CD4-positive, CD25-positive, alpha-beta regulatory T cell (primary cell): ENCODE results near the gene SLC2A9. TPM values are rescaled to one million over a fixed set of nuclear protein-coding genes. Genes with fewer than 3 reads are reported as not detected.

Experiments
- ATAC-seq, 2 donors: fragments of 150-1000 bp; cut with Tn5 transposase; one replicate each; pipeline ENCODE4 v1.10.0; 2021; ENCODE audit warnings: low read depth in 2 of 2, moderate number of reproducible peaks in 2 of 2, moderate library complexity in 1 of 2
- DNase-seq, 3 donors: peaks; one replicate each; pipeline versions ENCODE4 v3.0.0 to v3.0.0-alpha.2; 2012 to 2022; ENCODE audit warnings: mixed read lengths in 1 of 3
- H3K27ac ChIP-seq: one replicate; pipeline ENCODE4 v1.7.0; 2013; ENCODE audit warnings: mild to moderate bottlenecking, low read length; ENCODE audit not compliant: insufficient read depth, poor library complexity, severe bottlenecking
- H3K27me3 ChIP-seq: one replicate; pipeline ENCODE4 v1.7.0; 2013; ENCODE audit warnings: low read length; ENCODE audit not compliant: control insufficient read depth, insufficient read depth
- H3K36me3 ChIP-seq: one replicate; pipeline ENCODE4 v1.7.0; 2013; ENCODE audit warnings: mild to moderate bottlenecking, low read length, moderate library complexity; ENCODE audit not compliant: control insufficient read depth, insufficient read depth
- H3K4me1 ChIP-seq: 2 replicates; pipeline ENCODE4 v1.7.0; 2013; ENCODE audit warnings: mild to moderate bottlenecking, low read length; ENCODE audit not compliant: insufficient read depth, control insufficient read depth, poor library complexity, severe bottlenecking
- H3K4me3 ChIP-seq: one replicate; pipeline ENCODE4 v1.7.0; 2013; ENCODE audit warnings: low read depth, mild to moderate bottlenecking, low read length, moderate library complexity
- H3K9me3 ChIP-seq, 2 experiments: 1 replicate in 1 of 2; 2 replicates in 1 of 2; pipeline ENCODE4 v1.7.0; 2013; ENCODE audit warnings: low read length in 2 of 2, mild to moderate bottlenecking in 1 of 2, moderate library complexity in 1 of 2; ENCODE audit not compliant: control insufficient read depth in 2 of 2
- H3K27ac Mint-ChIP-seq, 3 donors: one replicate each; pipeline ENCODE4 v1.8.0; 2020 to 2022; ENCODE audit warnings: mild to moderate bottlenecking in 3 of 3, mixed read lengths in 3 of 3, moderate library complexity in 2 of 3
- H3K27me3 Mint-ChIP-seq: one replicate; pipeline ENCODE4 v1.8.0; 2022; ENCODE audit warnings: mild to moderate bottlenecking, mixed read lengths
- H3K36me3 Mint-ChIP-seq: one replicate; pipeline ENCODE4 v1.8.0; 2020; ENCODE audit warnings: mixed read lengths
- H3K4me1 Mint-ChIP-seq, 4 donors: one replicate each; pipeline ENCODE4 v1.8.0; 2020 to 2022; ENCODE audit warnings: mixed read lengths in 4 of 4, mild to moderate bottlenecking in 1 of 4
- H3K4me3 Mint-ChIP-seq, 4 donors: one replicate each; pipeline ENCODE4 v1.8.0; 2020 to 2022; ENCODE audit warnings: mild to moderate bottlenecking in 4 of 4, mixed read lengths in 4 of 4, moderate library complexity in 3 of 4
- H3K9me3 Mint-ChIP-seq, 7 donors: one replicate each; pipeline ENCODE4 v1.8.0; 2020 to 2022; ENCODE audit warnings: mixed read lengths in 7 of 7, mild to moderate bottlenecking in 3 of 7, moderate library complexity in 2 of 7
- polyA plus RNA-seq, 4 donors: library from polyadenylated mRNA; unstranded; fragments of 300-500 nt; fragmentation: Illumina TruSeq; gene quantifications; one replicate each; pipeline ENCODE4 v1.2.3, GENCODE V29; 2021
- total RNA-seq: library from RNA; stranded (reverse); gene quantifications from one replicate; pipeline ENCODE4 v1.2.3, GENCODE V29; 2022

SLC2A9 gene
- total and polyA plus RNA-seq, 5 donors from 2014 or later, result 0.41 to 5.7 (median 0.81) TPM

- no peak for DNase-seq
- H3K27me3 Mint-ChIP-seq, result no peaks in the 10 kb centered on the region
Measured at GRCh38 chr4:10001757-10002156, 19.5 kb downstream of the SLC2A9 start.

DNA sequence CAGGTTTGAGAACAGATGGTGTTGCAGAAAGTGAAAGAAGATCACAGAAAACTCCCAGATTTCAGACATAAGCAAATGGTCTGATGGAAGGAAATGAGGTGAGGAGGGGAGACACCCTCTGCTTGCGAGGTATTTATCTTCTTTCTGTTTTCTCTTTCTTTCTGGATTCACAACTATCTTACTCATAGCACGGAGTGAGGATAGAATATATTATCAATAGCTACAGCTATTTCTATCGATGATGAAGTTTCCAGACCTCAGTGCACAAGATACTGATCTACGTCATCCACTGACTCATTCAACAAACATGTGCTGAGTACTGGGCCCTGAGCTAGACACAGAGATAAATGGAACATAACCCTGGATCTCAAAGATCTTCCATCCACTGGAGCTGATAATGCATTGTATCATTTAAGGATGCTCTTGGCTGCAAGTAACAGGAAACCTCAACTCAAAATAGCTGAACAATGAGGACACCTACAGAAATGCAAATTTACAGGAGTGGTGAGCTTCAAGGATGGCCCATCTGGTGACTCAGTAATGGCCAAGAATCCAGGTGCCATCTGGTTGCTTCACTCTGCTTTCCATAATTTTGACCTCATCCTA is 21.2 kb downstream of the SLC2A9 start:
- Histone ChIP-seq H3K4me1 (no peaks in the 10 kb centered on the region), H3K4me3 (no peak overlapping the region), H3K27ac (no peak overlapping the region), H3K36me3 (no peaks in the 10 kb centered on the region), H3K27me3 (no peaks in the 10 kb centered on the region), H3K9me3 (no peaks in the 10 kb centered on the region)
- Mint-ChIP-seq H3K27ac (no peak overlapping the region), H3K27me3 (no peaks in the 10 kb centered on the region), H3K36me3 (peaks cover 6% of the 10 kb centered on the region), H3K4me1 (no peaks in the 10 kb centered on the region), H3K4me3 (no peak overlapping the region), H3K9me3 (peaks cover 0 to 2% (median 0%) of the 10 kb centered on the region in 7 donors)
- DNase-seq (no peak), ATAC-seq (no peak)

More at GRCh38 chr4:10001757-10002156, 19.5 kb downstream of the SLC2A9 start:
- H3K4me3 ChIP-seq, result no peak overlapping the region
- no peak for ATAC-seq
- peaks cover 3% of the 10 kb centered on the region for H3K36me3 Mint-ChIP-seq
- peaks cover 0 to 2% (median 0%) of the 10 kb centered on the region in 7 donors for H3K9me3 Mint-ChIP-seq
- no peak overlapping the region for H3K27ac Mint-ChIP-seq
- H3K4me1 Mint-ChIP-seq, result no peaks in the 10 kb centered on the region
- H3K4me1 ChIP-seq, result no peaks in the 10 kb centered on the region
- H3K27ac ChIP-seq, result no peak overlapping the region
- no peaks in the 10 kb centered on the region for H3K36me3 ChIP-seq
- no peak overlapping the region for H3K4me3 Mint-ChIP-seq
- no peaks in the 10 kb centered on the region for H3K27me3 ChIP-seq
- H3K9me3 ChIP-seq, result no peaks in the 10 kb centered on the region

DNA sequence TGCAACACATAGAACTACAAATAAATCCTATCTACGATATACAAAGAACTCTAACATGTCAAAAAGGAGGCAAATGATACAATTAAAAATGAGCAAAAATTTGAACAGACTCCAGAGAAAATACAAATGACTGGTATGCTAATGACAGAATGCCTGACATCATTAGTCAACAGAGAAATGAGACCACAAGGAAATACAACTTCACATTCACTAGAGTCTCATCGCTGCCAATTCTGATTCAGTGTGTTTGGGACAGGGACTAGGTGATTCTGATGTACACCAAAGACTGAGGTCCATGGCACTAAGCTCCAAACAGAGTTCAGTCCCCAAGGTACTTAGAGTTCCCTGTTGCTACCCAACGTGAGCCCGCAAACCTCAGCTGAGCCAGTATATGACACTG is 23.4 kb downstream of the SLC2A9 start:
- ATAC-seq, result no peak
- no peaks in the 10 kb centered on the region for H3K27me3 ChIP-seq
- Mint-ChIP-seq H3K4me3 (no peak overlapping the region), H3K36me3 (peaks cover 6% of the 10 kb centered on the region), H3K4me1 (peaks cover 0 to 4% (median 2%) of the 10 kb centered on the region in 4 donors), H3K27me3 (no peaks in the 10 kb centered on the region), H3K27ac (no peak overlapping the region), H3K9me3 (peaks cover 0 to 2% (median 0%) of the 10 kb centered on the region in 7 donors)
- no peak overlapping the region for H3K27ac ChIP-seq
- H3K4me3 ChIP-seq, result no peak overlapping the region
- DNase-seq, result no peak
- no peaks in the 10 kb centered on the region for H3K4me1 ChIP-seq
- H3K9me3 ChIP-seq, result no peaks in the 10 kb centered on the region
- H3K36me3 ChIP-seq, result no peaks in the 10 kb centered on the region

DNA sequence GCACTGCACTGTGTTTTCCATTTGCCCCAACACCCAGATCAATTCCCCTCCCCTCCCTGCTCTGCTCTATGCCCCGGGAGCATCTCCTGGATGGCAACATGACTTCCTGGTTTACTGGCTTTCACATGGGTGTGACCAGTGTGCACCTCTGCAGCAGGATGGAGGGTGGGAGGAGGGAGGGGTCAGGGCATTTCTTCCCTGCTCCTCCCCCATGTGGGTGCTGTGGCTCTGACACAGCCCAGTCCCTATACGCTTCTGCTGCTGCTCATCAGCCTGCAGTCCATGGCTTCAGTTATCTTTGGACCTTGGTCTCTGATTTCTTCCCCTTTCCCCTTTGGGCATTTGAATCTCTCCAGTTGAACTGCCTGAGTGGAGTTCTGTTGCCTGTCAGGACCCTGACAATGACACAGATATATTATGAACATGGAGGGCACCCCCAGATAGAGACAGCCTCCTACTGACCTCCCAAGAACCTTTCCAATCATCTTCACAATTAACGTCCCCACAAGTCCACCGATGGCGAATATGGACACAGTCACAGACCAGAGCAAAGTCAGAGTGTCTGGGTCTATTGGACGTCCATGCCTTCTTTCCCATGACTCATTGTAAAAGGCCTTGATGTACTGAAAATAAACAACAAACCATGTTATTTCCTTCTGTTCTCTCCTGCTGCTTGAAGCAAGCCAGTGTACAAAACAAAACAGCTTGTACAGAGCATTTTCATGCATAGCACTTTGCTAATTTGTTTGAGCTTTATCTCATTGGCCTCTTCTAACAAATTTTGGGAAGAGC is 24.8 kb downstream of the SLC2A9 start:
- peaks cover 0 to 2% (median 0%) of the 10 kb centered on the region in 7 donors for H3K9me3 Mint-ChIP-seq
- DNase-seq (no peak), ATAC-seq (no peak)
- no peak overlapping the region for H3K4me3 Mint-ChIP-seq
- peaks cover 6% of the 10 kb centered on the region for H3K36me3 Mint-ChIP-seq
- no peak overlapping the region for H3K4me3 ChIP-seq
- H3K27ac ChIP-seq, result no peak overlapping the region
- no peaks in the 10 kb centered on the region for H3K27me3 ChIP-seq
- no peaks in the 10 kb centered on the region for H3K36me3 ChIP-seq
- H3K4me1 ChIP-seq, result no peaks in the 10 kb centered on the region
- H3K27ac Mint-ChIP-seq, result no peak overlapping the region
- no peaks in the 10 kb centered on the region for H3K27me3 Mint-ChIP-seq
- no peaks in the 10 kb centered on the region for H3K9me3 ChIP-seq
- peaks cover 0 to 4% (median 2%) of the 10 kb centered on the region in 4 donors for H3K4me1 Mint-ChIP-seq

- H3K9me3 Mint-ChIP-seq, result peaks cover 0 to 2% (median 0%) of the 10 kb centered on the region in 7 donors
- H3K27me3 ChIP-seq, result no peaks in the 10 kb centered on the region
- H3K4me3 ChIP-seq, result no peak overlapping the region
- no peak overlapping the region for H3K4me3 Mint-ChIP-seq
- H3K9me3 ChIP-seq, result no peaks in the 10 kb centered on the region
- H3K4me1 ChIP-seq, result no peaks in the 10 kb centered on the region
- H3K4me1 Mint-ChIP-seq, result peaks cover 0 to 4% (median 2%) of the 10 kb centered on the region in 4 donors
- H3K36me3 ChIP-seq, result no peaks in the 10 kb centered on the region
- H3K27ac ChIP-seq, result no peak overlapping the region
- ATAC-seq, result peak in 1 of 2 donors; percentile 11
- no peak overlapping the region for H3K27ac Mint-ChIP-seq
- DNase-seq, result peak in 1 of 3 donors; percentile 70
- no peaks in the 10 kb centered on the region for H3K27me3 Mint-ChIP-seq
- H3K36me3 Mint-ChIP-seq, result peaks cover 5% of the 10 kb centered on the region
Measured at GRCh38 chr4:9994246-9994847, 26.9 kb downstream of the SLC2A9 start.

- Mint-ChIP-seq H3K36me3 (no peaks in the 10 kb centered on the region), H3K27me3 (no peaks in the 10 kb centered on the region), H3K9me3 (peaks cover 0 to 3% (median 0%) of the 10 kb centered on the region in 7 donors), H3K4me1 (peaks cover 0 to 4% (median 2%) of the 10 kb centered on the region in 4 donors), H3K27ac (no peak overlapping the region), H3K4me3 (no peak overlapping the region)
- no peaks in the 10 kb centered on the region for H3K27me3 ChIP-seq
- H3K4me3 ChIP-seq, result no peak overlapping the region
- H3K9me3 ChIP-seq, result no peaks in the 10 kb centered on the region
- H3K27ac ChIP-seq, result no peak overlapping the region
- no peak for DNase-seq
- H3K4me1 ChIP-seq, result no peaks in the 10 kb centered on the region
- H3K36me3 ChIP-seq, result no peaks in the 10 kb centered on the region
- ATAC-seq, result no peak
Measured at GRCh38 chr4:9989918-9990635, 31.2 kb downstream of the SLC2A9 start.

GRCh38 chr4:9988933-9989332 is 32.4 kb downstream of the SLC2A9 start:
- ATAC-seq (no peak), DNase-seq (no peak)
- Mint-ChIP-seq H3K27ac (no peak overlapping the region), H3K4me3 (no peak overlapping the region), H3K27me3 (no peaks in the 10 kb centered on the region), H3K36me3 (no peaks in the 10 kb centered on the region), H3K4me1 (no peaks in the 10 kb centered on the region), H3K9me3 (peaks cover 0 to 3% (median 0%) of the 10 kb centered on the region in 7 donors)
- Histone ChIP-seq H3K4me3 (no peak overlapping the region), H3K27me3 (no peaks in the 10 kb centered on the region), H3K9me3 (no peaks in the 10 kb centered on the region), H3K4me1 (no peaks in the 10 kb centered on the region), H3K36me3 (no peaks in the 10 kb centered on the region), H3K27ac (no peak overlapping the region)
